ENCODE data around the gene PCNT.
"Not testable (repeated sequence)": the region's sequence is repeated elsewhere in the genome, so short reads cannot be mapped to it uniquely, and the experiment has no call there.

The PCNT gene

DNA sequence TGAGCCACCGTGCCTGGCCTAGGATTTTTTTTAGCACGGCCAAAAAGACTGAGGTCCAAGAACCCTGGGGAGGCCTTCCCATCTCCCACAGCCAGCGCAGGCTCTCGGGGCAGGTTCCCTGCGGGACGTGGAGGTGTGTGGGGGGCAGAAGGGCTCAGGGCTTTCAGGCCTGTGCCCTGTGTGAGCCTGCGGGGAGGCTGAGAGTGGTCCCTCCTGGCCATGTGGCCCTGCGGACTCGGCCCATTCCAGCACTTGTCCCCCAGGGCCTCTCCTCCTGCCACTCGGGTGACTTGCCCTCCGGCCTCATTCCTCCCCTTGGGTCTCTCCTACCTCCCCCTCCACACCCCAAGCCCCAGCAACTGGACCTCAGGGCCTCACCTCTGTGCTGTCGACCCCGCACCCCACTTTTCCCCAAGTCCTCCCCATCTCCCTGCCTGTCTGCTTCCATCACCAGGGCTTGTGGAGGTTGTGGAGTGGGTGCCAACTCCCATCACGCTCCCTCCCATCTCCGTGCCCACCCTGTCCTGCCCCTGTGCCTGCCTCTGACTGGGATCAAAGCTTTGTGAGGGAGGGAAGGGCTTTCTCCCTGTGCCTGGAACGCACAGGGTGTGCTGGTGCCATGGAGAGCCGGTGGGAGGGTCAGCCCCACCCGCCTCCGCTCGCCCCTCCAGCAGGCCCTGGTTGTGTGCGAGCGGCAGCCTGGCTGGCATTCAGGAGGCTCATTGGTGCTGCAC, 102.5 kb downstream of the PCNT start:
- DNase-seq (ENCODE audit: low spot score) = no peak

DNA sequence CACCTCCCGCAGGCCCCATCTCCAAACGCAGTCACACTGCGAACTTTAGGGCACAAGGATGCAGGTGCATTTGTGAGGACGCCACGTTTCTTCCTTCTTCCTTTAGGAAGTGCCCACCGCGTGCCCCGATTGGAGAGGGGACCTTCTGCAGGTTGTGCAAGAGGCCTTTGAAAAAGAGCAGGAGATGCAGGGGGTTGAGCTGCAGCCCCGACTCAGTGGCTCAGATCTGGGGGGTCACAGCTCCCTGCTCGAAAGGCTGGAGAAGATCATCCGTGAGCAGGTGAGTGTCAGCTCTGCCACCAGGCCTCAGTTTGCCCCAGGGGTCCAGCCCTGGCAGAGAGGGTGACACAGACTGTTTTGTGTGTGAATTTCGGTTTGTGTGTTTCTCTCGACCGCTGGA, 103.6 kb downstream of the PCNT start:
- no peak for DNase-seq (ENCODE audit: low spot score)

DNA sequence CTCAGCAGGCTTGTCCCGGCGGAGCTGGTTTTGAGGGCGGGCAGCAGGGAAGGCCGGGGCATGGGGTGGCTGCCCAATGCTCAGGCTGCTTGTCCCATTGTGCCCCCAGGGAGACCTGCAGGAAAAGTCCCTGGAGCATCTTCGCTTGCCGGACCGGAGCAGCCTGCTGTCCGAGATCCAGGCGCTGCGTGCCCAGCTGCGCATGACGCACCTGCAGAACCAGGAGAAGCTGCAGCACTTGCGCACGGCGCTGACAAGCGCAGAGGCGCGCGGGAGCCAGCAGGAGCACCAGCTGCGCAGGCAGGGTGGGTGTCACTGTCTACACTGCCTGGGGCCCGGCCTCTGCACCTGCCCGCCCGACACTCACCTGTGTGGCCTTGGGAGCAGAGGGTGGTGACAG, 104.3 kb downstream of the PCNT start:
- DNase-seq (ENCODE audit: low spot score) = no peak

DNA sequence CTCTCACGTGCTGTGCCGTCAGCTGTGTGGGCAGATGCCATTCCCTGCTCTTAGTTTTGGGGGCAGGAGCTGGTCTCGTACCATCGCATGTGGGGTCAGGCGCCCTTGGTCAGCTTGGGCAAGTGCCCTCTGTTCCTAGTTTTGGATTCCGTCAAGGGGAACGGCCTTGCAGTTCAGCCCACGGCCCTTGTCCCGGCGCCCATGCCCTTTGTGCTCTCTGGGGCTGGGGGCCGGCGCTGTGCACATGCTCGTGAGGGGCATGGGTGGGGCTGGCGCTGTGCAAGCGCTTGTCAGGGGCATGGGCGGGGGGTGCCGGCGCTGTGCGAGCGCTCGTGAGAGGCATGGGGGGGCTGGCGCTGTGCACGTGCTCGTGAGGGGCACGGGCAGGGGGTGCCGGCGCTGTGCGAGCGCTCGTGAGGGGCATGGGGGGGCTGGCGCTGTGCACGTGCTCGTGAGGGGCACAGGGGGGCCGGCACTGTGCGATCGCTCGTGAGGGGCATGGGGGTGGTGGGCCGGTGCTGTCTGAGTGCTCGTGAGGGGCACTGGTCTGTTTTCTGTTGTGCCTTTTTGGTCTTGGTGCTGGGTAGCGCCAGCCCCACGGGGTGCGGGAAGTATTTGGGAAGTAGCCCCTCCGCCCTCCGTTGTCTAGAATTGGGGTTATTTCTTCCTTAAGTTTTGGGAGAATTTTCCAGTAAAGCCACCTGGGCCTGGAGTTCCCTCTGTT, 105.2 kb downstream of the PCNT start:
- DNase-seq (ENCODE audit: low spot score) = no peak

DNA sequence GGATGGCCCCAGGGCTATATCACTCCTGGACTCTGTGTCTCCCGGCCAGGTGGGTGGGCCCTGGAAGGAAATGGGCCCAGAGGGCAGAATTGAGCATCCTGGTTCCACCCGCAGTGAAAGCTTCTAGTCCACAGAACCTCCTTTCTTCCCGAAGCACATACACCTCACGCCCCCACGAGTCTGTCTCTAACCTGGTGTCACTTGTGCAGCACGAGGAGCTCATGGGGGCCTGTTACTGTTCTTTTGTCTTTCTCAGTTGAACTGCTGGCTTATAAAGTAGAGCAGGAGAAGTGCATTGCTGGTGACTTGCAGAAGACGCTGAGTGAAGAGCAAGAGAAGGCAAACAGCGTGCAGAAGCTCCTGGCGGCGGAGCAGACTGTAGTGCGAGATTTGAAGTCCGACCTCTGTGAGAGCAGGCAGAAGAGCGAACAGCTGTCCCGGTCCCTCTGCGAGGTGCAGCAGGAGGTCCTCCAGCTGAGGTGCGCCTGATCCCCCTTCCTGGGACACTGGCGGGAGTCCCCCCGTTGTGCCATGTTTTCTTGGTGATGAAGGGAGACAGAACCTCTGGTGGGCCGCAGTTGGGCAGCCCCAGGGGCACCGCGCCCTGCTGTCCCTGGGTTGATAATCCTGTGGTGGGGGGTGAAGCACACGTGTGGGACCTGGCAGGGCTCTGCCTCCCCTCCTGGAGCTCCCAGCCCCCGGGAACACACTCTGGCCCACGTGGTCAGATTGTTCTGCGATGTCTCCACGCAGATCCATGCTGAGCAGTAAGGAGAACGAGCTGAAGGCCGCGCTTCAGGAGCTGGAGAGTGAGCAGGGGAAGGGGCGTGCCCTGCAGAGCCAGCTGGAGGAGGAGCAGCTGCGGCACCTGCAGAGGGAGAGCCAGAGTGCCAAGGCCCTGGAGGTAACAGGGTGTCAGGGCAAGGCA, 106.1 kb downstream of the PCNT start:
- no peak for DNase-seq (ENCODE audit: low spot score)

DNA sequence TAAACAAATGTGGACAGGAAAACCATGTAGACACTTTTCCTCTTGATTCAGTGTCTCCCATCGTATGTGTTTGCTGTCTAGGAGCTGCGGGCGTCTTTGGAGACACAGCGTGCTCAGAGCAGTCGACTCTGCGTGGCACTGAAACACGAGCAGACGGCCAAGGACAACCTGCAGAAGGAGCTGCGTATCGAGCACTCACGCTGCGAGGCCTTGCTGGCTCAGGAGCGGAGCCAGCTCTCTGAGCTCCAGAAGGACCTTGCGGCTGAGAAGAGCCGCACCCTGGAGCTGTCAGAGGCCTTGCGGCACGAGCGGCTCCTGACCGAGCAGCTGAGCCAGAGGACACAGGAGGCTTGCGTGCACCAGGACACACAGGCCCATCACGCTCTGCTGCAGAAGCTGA, 107.5 kb downstream of the PCNT start:
- DNase-seq (ENCODE audit: low spot score) = no peak

DNA sequence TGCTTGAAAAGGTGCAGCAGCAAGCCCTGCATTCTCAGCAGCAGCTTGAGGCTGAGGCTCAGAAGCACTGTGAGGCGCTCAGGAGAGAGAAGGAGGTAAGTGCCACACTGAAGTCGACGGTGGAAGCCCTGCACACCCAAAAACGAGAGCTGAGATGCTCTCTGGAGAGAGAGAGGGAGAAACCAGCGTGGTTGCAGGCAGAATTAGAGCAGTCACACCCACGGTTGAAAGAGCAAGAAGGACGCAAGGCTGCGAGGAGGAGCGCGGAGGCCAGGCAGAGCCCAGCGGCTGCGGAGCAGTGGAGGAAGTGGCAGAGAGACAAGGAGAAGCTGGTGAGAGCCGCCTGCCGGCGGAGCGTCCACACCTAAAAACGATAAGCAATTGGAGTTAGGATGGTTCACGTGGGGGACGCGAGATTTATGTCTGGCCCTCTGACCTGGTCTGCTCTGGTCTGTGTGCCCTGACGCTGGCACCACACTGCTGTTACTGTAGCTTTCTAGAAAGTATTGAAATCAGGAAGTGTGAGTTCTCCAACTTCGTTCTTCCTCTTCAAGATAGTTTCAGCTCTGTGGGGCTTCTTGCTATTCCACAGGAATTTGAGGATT, 108.0 kb downstream of the PCNT start:
- DNase-seq (ENCODE audit: low spot score) = no peak

DNA sequence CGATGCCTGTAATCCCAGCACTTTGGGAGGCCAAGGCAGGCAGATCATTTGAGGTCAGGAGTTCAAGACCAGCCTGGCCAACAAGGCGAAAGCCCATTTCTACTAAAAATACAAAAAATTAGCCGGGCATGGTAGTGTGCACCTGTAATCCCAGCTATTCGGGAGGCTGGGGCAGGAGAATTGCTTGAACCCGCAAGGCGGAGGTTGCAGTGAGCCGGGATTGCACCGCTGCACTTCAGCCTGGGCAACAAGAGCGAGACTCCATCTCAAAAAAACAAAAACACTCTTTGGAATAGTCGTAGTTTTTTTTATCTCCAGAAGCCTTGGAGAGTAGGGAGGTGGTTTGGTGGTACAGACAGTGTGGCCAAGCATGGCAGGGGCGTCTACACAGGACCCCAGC, 109.2 kb downstream of the PCNT start:
- not testable (repeated sequence) for DNase-seq (ENCODE audit: low spot score)

DNA sequence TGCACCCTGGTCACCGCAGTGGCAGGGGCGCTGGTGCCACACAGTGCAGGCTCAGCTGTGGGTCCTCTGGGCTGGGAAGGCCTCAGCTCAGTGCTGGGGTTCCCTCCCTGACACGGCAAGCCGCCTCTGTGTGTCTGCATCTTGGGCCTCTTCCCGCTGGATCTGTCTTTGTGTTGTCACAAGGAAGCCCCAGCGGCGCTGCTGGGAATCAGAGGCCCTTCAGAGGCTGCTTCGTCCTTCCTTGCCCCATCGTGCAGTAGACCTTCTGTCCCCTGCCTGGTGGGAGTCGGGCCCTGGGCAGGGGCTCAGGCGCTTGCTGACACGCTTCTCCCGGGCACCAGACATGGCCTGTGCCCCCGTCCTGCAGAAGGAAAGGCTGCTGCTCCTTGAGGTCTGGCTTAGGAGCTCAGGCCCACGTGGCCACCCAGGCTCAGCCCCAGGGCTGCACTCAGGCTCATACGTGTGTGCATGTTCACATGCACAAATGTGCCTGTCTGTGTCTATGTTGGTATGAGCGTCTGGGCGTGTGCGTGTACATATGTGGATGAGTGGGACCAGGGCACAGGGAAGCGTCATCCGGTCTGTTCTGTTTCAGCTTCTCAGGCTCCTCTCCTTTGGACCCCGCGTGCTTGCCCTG, 110.5 kb downstream of the PCNT start:
- DNase-seq (ENCODE audit: low spot score) = no peak

DNA sequence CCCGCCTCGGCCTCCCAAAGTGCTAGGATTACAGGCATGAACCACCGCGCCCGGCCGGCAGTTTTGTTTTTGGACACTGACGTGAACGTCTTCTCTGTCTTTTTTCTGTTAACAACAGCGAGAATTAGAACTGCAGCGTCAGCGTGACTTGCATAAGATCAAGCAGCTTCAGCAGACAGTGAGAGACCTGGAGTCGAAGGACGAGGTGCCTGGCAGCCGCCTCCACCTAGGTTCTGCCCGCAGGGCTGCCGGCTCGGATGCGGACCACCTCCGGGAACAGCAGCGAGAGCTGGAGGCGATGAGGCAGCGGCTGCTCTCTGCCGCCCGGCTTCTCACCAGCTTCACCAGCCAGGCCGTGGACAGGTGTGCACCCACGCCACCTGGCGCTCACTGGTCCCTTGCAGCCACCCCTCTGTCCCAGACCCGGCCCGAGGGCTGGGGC, 111.9 kb downstream of the PCNT start:
- no peak for DNase-seq (ENCODE audit: low spot score)

DNA sequence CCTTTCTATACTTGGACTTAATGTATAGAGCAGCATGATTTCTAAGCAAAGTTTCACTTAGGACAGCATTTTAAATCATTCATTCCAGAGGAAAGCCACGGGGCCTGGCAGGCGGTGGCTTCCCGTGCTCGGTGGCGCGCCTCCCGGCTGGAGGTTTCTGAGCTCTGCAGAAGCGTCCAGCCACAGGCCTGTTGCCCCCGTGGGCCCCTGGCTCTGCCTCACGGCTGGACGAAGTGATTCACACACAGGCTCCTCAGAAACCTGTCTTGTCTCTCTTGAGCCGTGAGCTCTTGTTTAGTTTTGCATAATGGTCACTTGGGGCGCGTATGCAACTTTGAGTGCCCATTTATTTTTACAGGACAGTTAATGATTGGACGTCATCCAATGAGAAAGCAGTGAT, 112.7 kb downstream of the PCNT start:
- DNase-seq (ENCODE audit: low spot score) = no peak

DNA sequence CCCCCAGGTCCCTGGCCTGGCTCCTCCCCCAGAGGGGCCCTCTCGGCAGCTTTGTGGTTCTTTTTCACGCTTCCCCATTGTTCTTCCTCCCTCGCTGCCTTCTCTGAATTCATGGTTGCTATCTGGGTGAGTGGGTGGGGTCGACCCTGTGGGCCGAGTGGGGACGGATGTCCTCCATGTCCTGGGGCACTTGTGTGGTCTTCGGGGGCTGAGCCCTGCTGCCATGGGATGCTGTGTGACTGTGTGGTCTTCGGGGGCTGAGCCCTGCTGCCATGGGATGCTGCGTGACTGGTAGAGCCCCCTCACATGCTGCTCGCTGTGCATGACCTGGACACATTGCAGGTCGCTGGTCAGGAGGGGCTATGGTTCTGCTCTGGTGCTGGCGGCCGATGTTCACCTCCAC, 113.1 kb downstream of the PCNT start:
- no peak for DNase-seq (ENCODE audit: low spot score)

DNA sequence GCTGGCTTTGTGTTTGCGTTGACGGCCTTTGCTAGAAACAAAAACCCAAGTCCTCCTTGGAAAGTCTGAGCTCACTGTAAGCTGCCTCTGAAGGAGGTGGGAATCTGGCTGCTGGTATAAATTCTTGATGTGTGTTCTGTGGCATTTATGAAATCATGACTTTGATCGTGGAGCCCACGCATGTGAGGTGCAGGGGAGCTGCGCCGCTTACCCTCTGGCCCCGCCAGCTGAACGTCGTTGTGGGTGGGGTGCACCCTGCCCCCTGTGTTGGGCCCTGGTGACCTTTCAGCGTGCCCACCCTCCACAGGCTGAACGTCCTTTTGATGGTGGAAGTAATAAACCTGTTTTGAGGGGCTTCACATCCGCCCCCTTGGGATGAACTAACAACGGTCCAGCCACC, 113.6 kb downstream of the PCNT start:
- no peak for DNase-seq (ENCODE audit: low spot score)

DNA sequence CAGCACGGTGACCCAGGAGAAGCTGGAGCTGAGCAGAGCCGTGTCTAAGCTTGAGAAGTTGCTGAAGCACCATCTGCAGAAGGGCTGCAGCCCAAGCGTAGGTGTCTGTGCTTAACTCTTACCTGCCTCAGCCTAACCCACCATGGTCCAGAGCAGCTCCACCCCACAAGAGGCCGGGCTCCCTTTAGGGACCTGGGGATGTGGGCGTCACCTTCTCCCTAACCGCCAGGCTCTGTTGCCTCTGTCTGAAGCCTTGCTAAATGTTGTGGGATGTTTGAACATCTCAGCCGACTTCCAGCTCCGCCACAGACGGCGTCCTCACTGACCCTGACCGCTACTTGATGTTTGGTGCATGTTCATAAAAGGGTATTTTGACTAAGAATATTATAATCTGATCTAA, 114.3 kb downstream of the PCNT start:
- DNase-seq (ENCODE audit: low spot score) = no peak

DNA sequence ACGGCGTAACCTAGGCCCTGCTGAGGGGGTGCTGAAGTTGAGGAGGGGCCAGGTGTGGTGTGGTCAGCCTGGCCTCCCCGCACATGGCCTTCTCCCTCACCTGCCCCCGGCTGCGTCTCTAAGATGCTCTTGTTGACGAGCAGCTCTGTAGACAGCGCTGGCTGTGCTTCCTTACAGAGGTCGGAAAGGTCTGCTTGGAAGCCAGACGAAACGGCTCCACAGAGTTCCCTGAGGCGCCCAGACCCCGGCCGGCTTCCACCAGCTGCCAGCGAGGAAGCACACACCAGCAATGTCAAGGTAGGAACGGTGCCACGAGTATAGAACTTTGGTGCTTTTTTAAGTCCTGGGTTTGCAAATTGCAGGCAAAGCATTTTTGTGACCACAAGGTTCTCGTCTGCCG, 116.0 kb downstream of the PCNT start:
- no peak for DNase-seq (ENCODE audit: low spot score)

DNA sequence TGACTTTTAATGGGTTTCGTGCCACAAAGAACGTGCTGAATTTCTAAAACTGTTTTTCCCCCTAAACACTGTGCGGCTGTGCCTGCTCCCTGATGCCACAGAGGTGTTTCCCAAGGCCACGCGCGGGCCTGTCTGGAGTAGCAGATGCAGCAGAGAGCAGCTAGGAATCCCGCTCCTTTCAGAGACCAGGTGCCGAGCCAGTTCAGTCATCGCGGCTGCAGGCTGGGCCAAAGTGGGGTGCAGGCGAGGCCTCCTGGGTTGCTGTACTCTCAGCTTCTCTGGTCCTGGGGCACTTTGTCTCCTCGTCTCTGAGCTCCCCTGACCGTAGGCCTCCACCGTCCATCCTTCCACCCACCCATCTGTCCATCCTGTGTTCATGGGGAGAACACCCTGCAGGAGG, 117.4 kb downstream of the PCNT start:
- DNase-seq (ENCODE audit: low spot score) = no peak

DNA sequence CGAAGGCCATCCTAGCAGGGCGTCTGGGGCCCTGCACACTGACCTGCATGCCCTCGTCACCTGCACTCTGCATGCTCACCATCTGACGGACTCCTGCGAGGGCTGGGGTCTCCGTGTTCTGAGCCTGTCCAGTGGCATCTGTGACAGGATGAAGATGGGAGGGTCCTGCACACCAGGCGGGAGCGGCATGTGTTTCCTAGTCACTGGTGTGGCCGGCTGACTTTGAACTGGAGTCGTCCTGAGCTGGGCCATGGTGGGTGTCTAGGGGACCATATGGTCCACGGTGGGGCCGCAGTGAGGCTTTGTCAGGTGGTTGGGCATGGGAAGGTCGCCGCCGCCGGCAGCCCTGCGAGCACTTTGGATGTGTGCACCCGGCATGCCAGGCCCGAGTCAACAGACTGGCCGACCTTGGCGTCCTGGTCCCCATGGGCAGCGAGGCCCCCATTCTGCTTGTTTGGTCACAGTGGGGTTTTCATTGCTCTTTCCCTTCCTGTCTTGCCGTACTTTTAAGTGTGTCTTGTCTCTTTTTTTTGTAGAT, 118.1 kb downstream of the PCNT start:
- DNase-seq (ENCODE audit: low spot score) = no peak

DNA sequence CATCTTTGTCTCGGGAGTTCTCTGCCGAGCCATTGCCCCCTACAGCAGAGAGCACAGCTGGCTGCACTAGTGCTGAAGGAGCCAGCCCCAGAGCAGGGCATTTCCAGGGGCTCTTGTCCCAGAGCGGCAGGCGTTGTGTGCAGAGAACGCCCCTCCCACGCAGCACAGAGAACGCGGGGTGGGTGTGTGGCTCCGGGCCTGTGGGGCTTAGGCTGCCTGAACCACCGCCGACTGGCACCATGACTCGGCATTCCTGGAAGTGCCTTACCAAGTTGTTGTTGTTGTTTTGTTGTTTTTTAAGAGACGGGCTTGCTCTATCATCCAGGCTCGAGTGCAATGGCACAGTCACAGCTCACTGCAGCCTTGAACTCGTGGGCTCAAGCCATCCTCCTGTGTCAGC, 119.0 kb downstream of the PCNT start:
- DNase-seq (ENCODE audit: low spot score) = no peak

DNA sequence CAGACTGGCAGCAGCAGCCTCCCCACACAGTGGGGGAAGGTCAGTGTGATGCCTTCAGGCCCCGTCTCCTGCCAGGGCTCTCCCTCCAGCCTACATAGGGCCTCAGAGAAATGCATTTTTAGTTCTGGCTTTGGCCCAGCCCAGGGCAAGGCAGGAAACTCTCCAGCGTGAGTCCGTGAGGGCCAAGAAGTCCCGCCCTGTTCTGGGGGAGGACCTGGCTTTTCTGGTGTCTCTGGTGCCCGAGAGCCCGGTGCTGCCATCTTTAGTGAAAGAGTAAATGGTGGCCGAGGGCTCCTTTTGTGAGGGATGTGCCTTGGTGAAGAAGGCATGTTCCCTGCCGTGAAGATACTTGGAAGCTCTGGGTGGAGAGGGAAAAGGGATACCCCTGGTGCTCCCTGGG, 120.0 kb downstream of the PCNT start:
- DNase-seq (ENCODE audit: low spot score) = no peak

DNA sequence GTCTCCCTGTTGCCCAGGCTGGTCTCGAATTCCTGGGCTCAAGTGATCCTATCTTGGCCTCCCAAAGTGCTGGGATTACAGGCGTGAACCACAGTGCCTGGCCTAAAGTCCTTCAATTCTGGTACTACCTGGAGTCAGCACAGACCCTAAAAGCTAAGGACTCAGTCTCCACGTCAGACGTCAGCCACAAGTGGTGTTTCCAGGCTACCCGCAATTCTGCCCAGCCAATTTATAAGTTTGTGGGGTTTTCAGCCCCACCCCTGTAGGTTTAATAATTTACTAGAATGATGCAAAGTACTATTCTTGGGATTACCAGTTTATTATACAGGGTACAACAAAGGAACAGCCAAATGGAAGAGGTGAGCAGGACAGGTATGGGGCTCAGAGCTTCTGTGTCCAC, 124.2 kb downstream of the PCNT start:
- no peak for DNase-seq (ENCODE audit: low spot score)

DNA sequence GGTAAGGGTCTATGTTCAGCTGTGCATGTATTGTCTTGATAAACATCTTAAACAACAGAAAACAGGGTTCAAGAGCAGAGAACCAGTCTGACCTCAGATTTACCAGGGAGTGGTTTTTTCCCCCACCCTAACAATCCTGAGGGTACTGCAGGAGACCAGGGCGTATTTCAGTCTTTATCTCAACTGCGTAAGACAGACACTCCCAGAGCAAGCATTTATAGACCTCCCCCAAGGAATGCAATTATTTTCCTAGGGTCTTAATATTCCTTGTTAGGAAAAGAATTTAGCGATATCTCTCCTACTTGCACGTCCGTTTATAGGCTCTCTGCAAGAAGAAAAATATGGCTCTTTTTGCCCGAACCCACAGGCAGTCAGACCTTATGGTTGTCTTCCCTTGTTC, 124.9 kb downstream of the PCNT start:
- not testable (repeated sequence) for DNase-seq (ENCODE audit: low spot score)

DNA sequence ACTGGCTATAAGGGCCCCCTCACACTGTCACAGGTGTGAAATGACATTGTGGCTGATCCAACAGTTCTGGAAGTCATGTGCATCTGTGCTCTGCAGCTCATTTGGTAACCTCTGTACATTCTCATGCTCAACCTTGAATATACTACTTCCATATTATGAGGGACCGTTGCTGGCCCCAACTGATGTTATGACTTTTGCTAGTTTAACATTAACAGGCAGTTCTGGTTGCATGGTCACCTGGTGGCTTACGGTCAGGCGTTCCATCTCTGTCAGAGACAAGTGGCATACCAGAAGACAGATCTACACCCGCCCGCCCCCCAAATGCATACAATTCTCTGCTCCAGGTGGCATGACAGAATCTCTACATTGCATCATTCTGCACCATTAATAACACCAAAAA, 128.8 kb downstream of the PCNT start:
- DNase-seq (ENCODE audit: low spot score) = no peak
